ENCODE results near the gene EARS2. TPM values are rescaled to one million over a fixed set of nuclear protein-coding genes. Genes with fewer than 3 reads are reported as not detected.

EARS2 gene
- total RNA-seq, 1 donor from 2014 or later, result 16.8 TPM

- H3K9me3 ChIP-seq, result no peaks in the 10 kb centered on the region
- H3K27me3 ChIP-seq, result no peaks in the 10 kb centered on the region
- H3K27ac ChIP-seq, result no peak overlapping the region
- no peak for DNase-seq (ENCODE audit: low spot score in 2 of 2)
- peaks cover 53 to 75% of the 10 kb centered on the region in 2 donors for H3K36me3 ChIP-seq
- intact Hi-C loops (cut with DNase I), result no loop called here
- no peak overlapping the region for H3K4me3 ChIP-seq
- no peak for TF ChIP-seq CTCF (IDR thresholded peaks at IDR 0.05)
- H3K4me1 ChIP-seq, result no peaks in the 10 kb centered on the region
These were observed 23.2 kb upstream of the EARS2 start for GRCh38 chr16:23580391-23580790.

- DNase-seq (ENCODE audit: low spot score in 2 of 2), result no peak
- H3K27me3 ChIP-seq, result no peaks in the 10 kb centered on the region
- H3K4me1 ChIP-seq, result no peaks in the 10 kb centered on the region
- H3K4me3 ChIP-seq, result no peak overlapping the region
- no peak for TF ChIP-seq CTCF (IDR thresholded peaks at IDR 0.05)
- H3K27ac ChIP-seq, result no peak overlapping the region
- H3K9me3 ChIP-seq, result no peaks in the 10 kb centered on the region
- intact Hi-C loops (cut with DNase I), result no loop called here
- peaks cover 49 to 71% of the 10 kb centered on the region in 2 donors for H3K36me3 ChIP-seq
These were observed 22.2 kb upstream of the EARS2 start for GRCh38 chr16:23579371-23579770.

GRCh38 chr16:23578101-23578830, 21.1 kb upstream of the EARS2 start:
- intact Hi-C loops (cut with DNase I), result no loop called here
- Histone ChIP-seq H3K4me1 (no peaks in the 10 kb centered on the region), H3K36me3 (peaks cover 49 to 78% of the 10 kb centered on the region in 2 donors), H3K27ac (no peak overlapping the region), H3K27me3 (no peaks in the 10 kb centered on the region), H3K9me3 (no peaks in the 10 kb centered on the region), H3K4me3 (no peak overlapping the region)
- DNase-seq (ENCODE audit: low spot score in 2 of 2), result no peak
- TF ChIP-seq CTCF (IDR thresholded peaks at IDR 0.05), result no peak

- no peak for DNase-seq (ENCODE audit: low spot score in 2 of 2)
- H3K27me3 ChIP-seq, result no peaks in the 10 kb centered on the region
- no peaks in the 10 kb centered on the region for H3K4me1 ChIP-seq
- TF ChIP-seq CTCF (IDR thresholded peaks at IDR 0.05), result no peak
- H3K36me3 ChIP-seq, result peaks cover 55 to 80% of the 10 kb centered on the region in 2 donors
- H3K4me3 ChIP-seq, result no peak overlapping the region
- H3K27ac ChIP-seq, result no peak overlapping the region
- H3K9me3 ChIP-seq, result no peaks in the 10 kb centered on the region
- intact Hi-C loops (cut with DNase I), result no loop called here
These were observed 20.3 kb upstream of the EARS2 start for GRCh38 chr16:23577493-23577892.

- H3K36me3 ChIP-seq, result peaks cover 53 to 84% of the 10 kb centered on the region in 2 donors
- H3K4me1 ChIP-seq, result no peaks in the 10 kb centered on the region
- intact Hi-C loops (cut with DNase I), result no loop called here
- DNase-seq (ENCODE audit: low spot score in 2 of 2), result no peak
- H3K9me3 ChIP-seq, result no peaks in the 10 kb centered on the region
- no peak for TF ChIP-seq CTCF (IDR thresholded peaks at IDR 0.05)
- H3K4me3 ChIP-seq, result no peak overlapping the region
- H3K27me3 ChIP-seq, result no peaks in the 10 kb centered on the region
- H3K27ac ChIP-seq, result no peak overlapping the region
These were observed 18.7 kb upstream of the EARS2 start for GRCh38 chr16:23575834-23576233.

Data from ascending aorta (tissue), 2 donors.